ENCODE data around the gene TRPM2. TPM values are rescaled to one million over a fixed set of nuclear protein-coding genes. Genes with fewer than 3 reads are reported as not detected.

The TRPM2 gene
- total and polyA plus RNA-seq, 5 donors: 0.61 to 1.7 (median 1.2) TPM

DNA sequence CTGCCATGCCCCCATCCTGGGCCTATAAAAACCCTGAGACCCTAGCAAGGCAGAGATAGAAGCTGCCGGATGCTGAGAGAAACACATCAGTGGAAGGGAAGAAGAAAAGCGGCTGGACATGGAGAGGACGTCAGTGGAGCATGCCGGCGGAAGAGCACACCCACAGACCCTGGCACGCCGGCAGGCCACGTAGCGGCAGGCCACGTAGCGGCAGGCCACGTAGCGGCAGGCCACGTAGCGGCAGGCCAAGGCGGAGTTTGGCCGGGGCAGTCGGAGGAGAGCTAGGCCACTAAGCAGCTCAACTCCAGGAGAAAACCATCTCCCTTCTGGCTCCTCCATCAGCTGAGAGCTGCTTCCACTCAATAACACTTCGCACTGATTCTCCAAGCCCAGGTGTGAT is 137.0 kb downstream of the TRPM2 start:
- Histone ChIP-seq H3K4me1 (ENCODE audit: control insufficient read depth, insufficient read depth, low read length) (no peaks in the 10 kb centered on the region), H3K9me3 (ENCODE audit: control insufficient read depth, low read length) (no peaks in the 10 kb centered on the region), H3K27ac (ENCODE audit: low read length) (no peak overlapping the region), H3K27me3 (ENCODE audit: control insufficient read depth, insufficient read depth) (no peaks in the 10 kb centered on the region), H3K4me3 (ENCODE audit: low read length) (no peak overlapping the region)
- ATAC-seq: no peak
- DNase-seq: no peak
- intact Hi-C loops (cut with DNase I): no loop called here
- WGBS: 96% methylated on average over 19 of the region's 19 CpGs

DNA sequence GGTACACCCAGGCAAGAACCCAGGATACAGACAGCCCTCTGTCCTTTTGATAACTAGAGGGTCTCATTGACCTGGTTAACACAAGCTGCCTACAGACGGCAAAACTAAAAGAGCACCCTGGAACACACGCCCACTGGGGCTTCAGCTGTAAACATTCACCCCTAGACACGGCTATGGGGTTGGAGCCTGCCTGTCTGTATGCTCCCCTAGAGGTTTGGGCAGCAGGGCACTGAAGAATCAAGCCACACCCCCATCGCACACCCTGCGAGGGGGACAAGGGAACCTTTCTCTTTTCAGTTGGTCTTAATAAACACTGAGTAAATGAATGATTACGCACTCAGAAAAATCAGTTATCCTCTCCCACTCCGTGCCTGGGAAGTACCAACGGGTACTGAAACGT is 137.4 kb downstream of the TRPM2 start:
- Histone ChIP-seq H3K27me3 (ENCODE audit: control insufficient read depth, insufficient read depth) (no peaks in the 10 kb centered on the region), H3K4me3 (ENCODE audit: low read length) (no peak overlapping the region), H3K27ac (ENCODE audit: low read length) (no peak overlapping the region), H3K9me3 (ENCODE audit: control insufficient read depth, low read length) (no peaks in the 10 kb centered on the region), H3K4me1 (ENCODE audit: control insufficient read depth, insufficient read depth, low read length) (no peaks in the 10 kb centered on the region)
- DNase-seq (no peak), ATAC-seq (no peak)
- intact Hi-C loops (cut with DNase I): no loop called here
- 85% methylated on average over 9 of the region's 9 CpGs for WGBS

Other genes with a start within 250 kb of the TRPM2 start
- gene PWP2, start 246.2 kb upstream of the TRPM2 start, total RNA-seq: 1 to 10 TPM in 3 of 4 donors, under 1 TPM in 1; 0.94 to 8.9 (median 2.3) TPM
- gene PWP2, start 246.2 kb upstream of the TRPM2 start, polyA plus RNA-seq: 1.6 TPM
- gene GATD3, start 219.9 kb upstream of the TRPM2 start, total RNA-seq: 10 to 100 TPM in 3 of 4 donors, 1 to 10 TPM in 1; 7.0 to 83.1 (median 14.1) TPM
- gene GATD3, start 219.9 kb upstream of the TRPM2 start, polyA plus RNA-seq: 12.1 TPM
- 1 to 10 TPM in 2 of 4 donors, under 1 TPM in 2; 0.60 to 4.6 (median 1.7) TPM for gene ICOSLG, start 112.7 kb upstream of the TRPM2 start, total RNA-seq
- 0.57 TPM for gene ICOSLG, start 112.7 kb upstream of the TRPM2 start, polyA plus RNA-seq
- gene DNMT3L, start 91.7 kb upstream of the TRPM2 start, total RNA-seq: not detected
- gene DNMT3L, start 91.7 kb upstream of the TRPM2 start, polyA plus RNA-seq: not detected
- under 1 TPM in 3 of 4 donors, not detected in 1; 0.11 to 0.14 (median 0.14) TPM for gene AIRE, start 67.7 kb upstream of the TRPM2 start, total RNA-seq
- 0.05 TPM for gene AIRE, start 67.7 kb upstream of the TRPM2 start, polyA plus RNA-seq
- gene PFKL, start 53.6 kb upstream of the TRPM2 start, total RNA-seq: 10 to 100 TPM; 43.2 to 54.9 (median 49.6) TPM
- 42.8 TPM for gene PFKL, start 53.6 kb upstream of the TRPM2 start, polyA plus RNA-seq
- gene CFAP410, start 14.2 kb upstream of the TRPM2 start, total RNA-seq: 10 to 100 TPM; 13.2 to 19.8 (median 17.6) TPM
- gene CFAP410, start 14.2 kb upstream of the TRPM2 start, polyA plus RNA-seq: 16.8 TPM
- gene LRRC3, start 101.9 kb downstream of the TRPM2 start, total RNA-seq: 1 to 10 TPM in 3 of 4 donors, under 1 TPM in 1; 0.89 to 1.1 (median 1.0) TPM
- 0.93 TPM for gene LRRC3, start 101.9 kb downstream of the TRPM2 start, polyA plus RNA-seq
- gene KRTAP10-1, start 186.6 kb downstream of the TRPM2 start, total RNA-seq: not detected
- not detected for gene KRTAP10-1, start 186.6 kb downstream of the TRPM2 start, polyA plus RNA-seq
- not detected for gene KRTAP10-2, start 197.9 kb downstream of the TRPM2 start, total RNA-seq
- 0.11 TPM for gene KRTAP10-2, start 197.9 kb downstream of the TRPM2 start, polyA plus RNA-seq
- gene KRTAP10-3, start 205.2 kb downstream of the TRPM2 start, total RNA-seq: not detected
- not detected for gene KRTAP10-3, start 205.2 kb downstream of the TRPM2 start, polyA plus RNA-seq
- gene KRTAP10-4, start 220.1 kb downstream of the TRPM2 start, total RNA-seq: not detected
- gene KRTAP10-4, start 220.1 kb downstream of the TRPM2 start, polyA plus RNA-seq: not detected
- gene KRTAP10-5, start 227.0 kb downstream of the TRPM2 start, total RNA-seq: not detected
- gene KRTAP10-5, start 227.0 kb downstream of the TRPM2 start, polyA plus RNA-seq: not detected
- gene KRTAP10-6, start 238.9 kb downstream of the TRPM2 start, total RNA-seq: not detected
- gene KRTAP10-6, start 238.9 kb downstream of the TRPM2 start, polyA plus RNA-seq: not detected
- not detected for gene KRTAP10-7, start 247.0 kb downstream of the TRPM2 start, total RNA-seq
- not detected for gene KRTAP10-7, start 247.0 kb downstream of the TRPM2 start, polyA plus RNA-seq

All from right cardiac atrium (tissue), 5 donors.